IPS-20b (cell line): Measurements from ENCODE around the gene PCBP1.
A peak's percentile ranks its signal among the peaks of the same experiment; 100 is the strongest.
"Not testable (repeated sequence)": the region's sequence is repeated elsewhere in the genome, so short reads cannot be mapped to it uniquely, and the experiment has no call there.

Experiments
- H3K27ac ChIP-seq: one replicate; pipeline ENCODE4 v1.5.1; 2013; ENCODE audit warnings: low read length
- H3K27me3 ChIP-seq: 2 replicates; pipeline ENCODE4 v1.6.1; 2013; ENCODE audit warnings: mild to moderate bottlenecking, low read length, inconsistent platforms; ENCODE audit not compliant: insufficient read depth
- H3K36me3 ChIP-seq: 2 replicates; pipeline ENCODE4 v1.6.1; 2013; ENCODE audit warnings: low read depth, mild to moderate bottlenecking, inconsistent platforms, low read length, moderate library complexity; ENCODE audit not compliant: insufficient read depth
- H3K4me1 ChIP-seq: 2 replicates; pipeline ENCODE4 v1.6.1; 2013; ENCODE audit warnings: mild to moderate bottlenecking, control low read depth, inconsistent platforms, low read length, moderate library complexity; ENCODE audit not compliant: insufficient read depth
- H3K4me3 ChIP-seq: 2 replicates; pipeline ENCODE4 v1.5.1; 2013; ENCODE audit warnings: mild to moderate bottlenecking, low read length, inconsistent platforms
- H3K9ac ChIP-seq: 2 replicates; pipeline ENCODE4 v1.6.1; 2013; ENCODE audit warnings: low read depth, mild to moderate bottlenecking, inconsistent platforms, low read length, moderate library complexity
- H3K9me3 ChIP-seq: 2 replicates; pipeline ENCODE4 v1.6.1; 2013; ENCODE audit warnings: mild to moderate bottlenecking, low read depth, low read length, inconsistent platforms; ENCODE audit not compliant: insufficient read depth

PCBP1 gene

DNA sequence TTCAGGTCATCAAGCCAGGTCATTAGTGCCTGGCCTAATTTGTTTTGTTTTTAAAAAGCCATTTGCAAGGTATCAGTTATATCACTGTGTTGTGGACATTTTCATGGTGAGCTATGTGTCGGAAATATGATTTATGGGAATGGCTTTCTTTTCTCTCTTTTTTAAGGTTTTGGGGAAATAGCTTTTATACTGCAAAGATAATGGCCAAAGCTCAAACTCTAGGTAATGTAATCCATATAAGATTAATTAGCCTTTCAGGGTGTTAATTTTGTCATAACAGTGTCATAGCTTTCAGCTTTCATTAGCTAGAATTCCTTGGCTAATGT lies 45.8 kb downstream of the PCBP1 start:
- peak overlapping the region; percentile 62; the same call in 1 of the 2 replicates for H3K9ac ChIP-seq
- peaks cover 9% of the 10 kb centered on the region for H3K4me1 ChIP-seq
- no peak overlapping the region for H3K4me3 ChIP-seq
- H3K36me3 ChIP-seq = no peaks in the 10 kb centered on the region
- H3K27me3 ChIP-seq = no peaks in the 10 kb centered on the region
- H3K9me3 ChIP-seq = no peaks in the 10 kb centered on the region
- no peak overlapping the region for H3K27ac ChIP-seq

- peaks cover 9% of the 10 kb centered on the region for H3K4me1 ChIP-seq
- H3K9ac ChIP-seq = no peak overlapping the region
- no peak overlapping the region for H3K27ac ChIP-seq
Observed at GRCh38 chr2:70133491-70134322, 46.4 kb downstream of the PCBP1 start.

DNA sequence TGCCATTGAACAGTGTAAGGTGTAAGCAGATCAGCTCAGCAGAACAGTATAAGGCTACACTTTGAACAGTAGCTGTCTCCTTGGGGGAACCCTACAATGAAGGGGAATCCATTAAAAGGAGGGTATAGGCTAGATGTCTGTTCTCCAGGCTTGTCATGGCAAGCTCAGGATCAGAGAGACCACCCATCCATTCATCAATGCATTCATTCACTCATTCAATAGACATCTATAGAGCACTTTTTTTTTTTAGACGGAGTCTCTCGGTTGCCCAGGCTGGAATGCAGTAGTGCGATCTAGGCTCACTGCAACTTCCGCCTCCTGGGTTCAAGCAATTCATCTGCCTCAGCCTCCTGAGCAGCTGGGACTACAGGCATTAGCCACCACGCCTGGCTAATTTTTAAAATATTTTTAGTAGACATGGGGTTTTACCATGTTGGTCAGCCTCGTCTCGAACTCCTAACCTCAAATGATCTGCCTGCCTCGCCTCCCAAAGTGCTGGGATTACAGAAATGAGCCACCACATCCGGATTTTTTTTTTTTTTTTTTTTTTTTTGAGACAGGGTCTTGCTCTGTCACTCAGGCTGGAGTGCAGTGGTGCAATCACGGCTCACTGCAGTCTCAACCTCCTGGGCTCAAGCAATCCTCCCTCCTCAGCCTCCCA lies 47.2 kb downstream of the PCBP1 start:
- H3K4me1 ChIP-seq, H3K27me3 ChIP-seq, H3K9me3 ChIP-seq, H3K36me3 ChIP-seq, H3K4me3 ChIP-seq, H3K27ac ChIP-seq, H3K9ac ChIP-seq: not testable (repeated sequence)

More at GRCh38 chr2:70133491-70134322, 46.4 kb downstream of the PCBP1 start:
- Histone ChIP-seq H3K4me3 (no peak overlapping the region), H3K9me3 (no peaks in the 10 kb centered on the region), H3K27me3 (no peaks in the 10 kb centered on the region), H3K36me3 (no peaks in the 10 kb centered on the region)
